GM18951 (cell line): ENCODE data around the gene ZNF554.

Experiments
- POLR2A ChIP-seq: IDR thresholded peaks from 4 replicates; pipeline ENCODE4 v1.6.1; 2011; ENCODE audit warnings: mild to moderate bottlenecking; ENCODE audit not compliant: insufficient read length, insufficient read depth; ENCODE audit errors: extremely low read depth
- in situ Hi-C: fragments of 300-500 bp; cut with MboI; formaldehyde crosslinking; loops from one replicate; pipeline ENCODE4 v1.12.0; 2022; ENCODE audit warnings: low sequenced_read_pairs, mixed read lengths, inconsistent platforms; ENCODE audit not compliant: unreplicated experiment

ZNF554 gene

GRCh38 chr19:2795827-2796658 lies 23.6 kb upstream of the ZNF554 start:
- no peak for TF ChIP-seq POLR2A
- in situ Hi-C loops, result no loop called here

GRCh38 chr19:2796659-2797266 lies 22.9 kb upstream of the ZNF554 start:
- in situ Hi-C loops, result no loop called here
- no peak for TF ChIP-seq POLR2A

GRCh38 chr19:2797280-2797679 lies 22.4 kb upstream of the ZNF554 start:
- TF ChIP-seq POLR2A, result no peak
- in situ Hi-C loops, result no loop called here

DNA sequence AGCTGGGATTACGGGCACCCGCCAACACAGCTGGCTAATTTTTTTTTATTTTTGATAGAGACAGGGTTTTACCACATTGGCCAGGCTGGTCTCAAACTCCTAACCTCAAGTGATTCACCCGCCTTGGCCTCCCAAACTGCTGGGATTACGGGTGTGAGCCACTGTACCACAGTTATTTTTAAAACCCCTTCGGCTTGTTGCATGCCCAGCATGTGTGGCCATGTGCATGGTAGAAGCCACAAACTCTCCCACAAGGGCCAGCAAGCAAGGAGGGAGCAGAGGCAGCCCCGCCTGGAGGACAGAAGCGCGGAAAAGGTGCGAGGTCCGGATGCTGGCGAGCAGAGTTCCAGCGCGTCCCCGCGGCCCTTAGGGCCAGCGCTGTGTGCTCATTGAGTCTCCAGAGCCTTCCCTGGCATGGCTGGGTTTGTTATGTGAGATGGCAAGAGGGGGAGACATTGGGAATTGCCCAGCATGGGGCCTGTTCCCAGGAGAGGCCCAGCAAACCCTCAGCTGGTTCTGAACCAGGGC lies 21.4 kb upstream of the ZNF554 start:
- no peak for TF ChIP-seq POLR2A
- in situ Hi-C loops, result no loop called here

DNA sequence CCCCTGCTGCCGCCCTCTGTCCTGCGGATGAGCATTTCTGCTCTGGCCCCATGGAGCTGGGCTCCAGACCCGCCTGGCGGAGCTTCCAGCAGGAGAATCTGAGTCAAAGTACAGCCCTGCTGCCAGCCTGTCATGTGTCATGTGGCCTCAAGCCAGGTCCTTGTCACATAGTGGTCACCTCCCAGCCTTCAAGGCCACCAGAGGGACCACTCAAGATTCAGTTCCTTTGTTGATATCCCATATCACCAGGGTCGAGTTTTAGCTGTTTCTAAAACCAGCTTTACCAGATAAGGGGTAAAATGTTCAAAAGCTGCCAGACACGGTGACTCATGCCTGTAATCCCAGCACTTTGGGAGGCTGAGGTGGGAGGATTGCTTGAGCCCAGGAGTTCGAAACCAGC lies 20.9 kb upstream of the ZNF554 start:
- no peak for TF ChIP-seq POLR2A
- in situ Hi-C loops, result no loop called here

DNA sequence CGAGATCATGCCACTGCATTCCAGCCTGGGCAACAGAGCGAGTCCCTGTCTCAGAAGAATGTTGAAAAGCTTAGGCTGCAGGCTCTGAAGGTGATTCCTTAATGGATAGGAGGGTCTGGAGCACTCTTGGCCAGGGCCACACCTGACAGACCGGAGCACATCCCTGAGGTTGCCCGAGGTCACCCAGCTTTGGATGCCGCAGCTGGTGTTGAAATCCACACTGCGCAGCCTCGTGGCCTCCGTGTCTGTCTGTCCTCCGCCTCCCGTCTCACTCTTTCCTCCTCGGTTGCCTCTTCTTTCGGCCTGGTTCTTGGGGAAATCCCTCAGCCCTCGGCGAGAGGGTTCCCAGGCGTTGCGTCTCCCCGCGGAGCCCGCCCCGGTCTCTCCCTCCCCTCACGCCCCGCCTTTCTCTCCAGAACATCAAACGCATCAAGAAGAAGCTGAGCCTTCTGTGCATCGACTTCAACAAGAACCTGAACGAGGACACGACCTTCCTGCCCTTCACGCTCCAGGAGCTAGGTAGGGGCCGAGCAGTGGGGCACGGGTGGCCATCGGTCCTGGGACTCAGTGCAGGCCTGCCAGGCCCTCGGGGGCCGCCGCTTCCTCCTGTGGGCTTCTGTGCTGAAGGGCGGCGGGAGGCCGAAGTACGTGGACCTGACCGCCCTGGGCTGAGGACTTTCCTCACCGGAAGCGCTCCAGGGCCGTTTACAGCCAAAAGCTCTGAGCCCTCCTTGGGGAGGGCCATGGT lies 20.2 kb upstream of the ZNF554 start:
- TF ChIP-seq POLR2A, result no peak
- in situ Hi-C loops, result no loop called here

GRCh38 chr19:2800506-2800905 lies 19.2 kb upstream of the ZNF554 start:
- in situ Hi-C loops, result no loop called here

GRCh38 chr19:2802826-2803225 lies 16.8 kb upstream of the ZNF554 start:
- no peak for TF ChIP-seq POLR2A
- in situ Hi-C loops, result no loop called here

More at GRCh38 chr19:2800506-2800905, 19.2 kb upstream of the ZNF554 start:
- no peak for TF ChIP-seq POLR2A

GRCh38 chr19:2803486-2804155 lies 16.0 kb upstream of the ZNF554 start:
- in situ Hi-C loops, result no loop called here
- no peak for TF ChIP-seq POLR2A

- no peak for TF ChIP-seq POLR2A
Measured at GRCh38 chr19:2804156-2805004, 15.3 kb upstream of the ZNF554 start.

DNA sequence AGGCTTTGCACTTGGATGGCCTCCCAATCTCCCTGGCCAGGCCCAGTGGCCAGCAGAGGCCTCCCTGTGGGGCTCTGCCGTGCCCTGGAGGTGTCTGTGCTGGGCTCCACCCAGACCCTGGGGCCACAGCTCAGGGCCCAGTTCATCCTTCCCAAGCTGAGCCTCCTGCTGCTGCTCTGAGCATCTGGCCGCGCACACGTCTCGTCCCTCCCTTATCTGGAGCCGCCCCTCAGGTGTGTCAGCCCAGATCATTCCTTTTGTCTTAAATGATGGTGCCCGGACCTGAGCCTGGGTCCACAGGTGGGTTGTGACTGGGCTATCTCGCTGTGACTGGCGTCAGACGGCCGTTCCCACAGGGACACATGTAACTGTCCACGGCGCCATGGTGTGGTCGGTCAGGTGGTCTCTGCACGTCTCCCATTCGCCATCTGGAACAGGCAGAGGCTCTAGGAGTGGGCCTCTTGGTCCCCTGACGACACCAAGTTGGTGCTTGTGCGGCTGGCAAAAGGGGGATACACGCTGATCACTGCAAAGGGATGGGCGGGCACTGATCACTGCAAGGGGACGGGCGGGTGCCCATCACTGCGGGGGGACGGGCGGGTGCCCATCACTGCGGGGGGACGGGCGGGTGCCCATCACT lies 14.3 kb upstream of the ZNF554 start:
- in situ Hi-C loops, result no loop called here
- no peak for TF ChIP-seq POLR2A

More at GRCh38 chr19:2804156-2805004, 15.3 kb upstream of the ZNF554 start:
- in situ Hi-C loops, result no loop called here

DNA sequence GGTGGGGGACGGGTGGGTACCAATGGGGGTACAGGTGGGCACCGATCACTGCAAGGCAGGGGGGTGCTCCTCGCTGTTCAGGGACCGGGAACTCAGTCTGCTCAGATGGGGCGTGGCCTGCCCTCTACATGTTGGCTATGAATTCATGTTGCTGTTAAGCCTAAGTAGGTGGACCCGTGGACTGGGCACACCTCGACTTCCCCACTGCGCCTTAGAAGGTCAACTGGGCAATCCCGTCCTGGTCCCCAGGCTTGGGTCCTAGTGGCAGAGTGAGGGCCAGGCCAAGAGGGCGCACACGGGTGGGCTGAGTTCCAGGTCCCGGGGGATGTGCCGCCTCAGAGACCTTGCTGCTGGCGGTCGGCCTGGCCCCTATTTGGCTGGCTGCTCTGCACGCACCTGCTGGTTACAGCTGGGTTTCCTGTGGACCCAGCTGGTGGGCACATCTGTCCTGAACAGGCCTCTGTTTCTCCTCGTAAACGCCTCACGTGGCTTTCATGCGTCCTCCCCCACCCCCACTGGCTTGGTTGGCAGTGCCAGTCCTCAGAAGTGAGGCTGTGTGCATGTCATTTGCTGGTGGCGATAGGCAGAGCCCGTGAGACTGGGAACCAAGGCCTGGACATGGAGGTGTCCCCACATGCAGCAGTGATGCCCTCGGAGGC lies 13.5 kb upstream of the ZNF554 start:
- TF ChIP-seq POLR2A, result no peak
- in situ Hi-C loops, result no loop called here
